ENCODE data around the gene TMEM250.
"Not testable (repeated sequence)": the region's sequence is repeated elsewhere in the genome, so short reads cannot be mapped to it uniquely, and the experiment has no call there.

The TMEM250 gene, protein sequence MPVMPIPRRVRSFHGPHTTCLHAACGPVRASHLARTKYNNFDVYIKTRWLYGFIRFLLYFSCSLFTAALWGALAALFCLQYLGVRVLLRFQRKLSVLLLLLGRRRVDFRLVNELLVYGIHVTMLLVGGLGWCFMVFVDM

DNA sequence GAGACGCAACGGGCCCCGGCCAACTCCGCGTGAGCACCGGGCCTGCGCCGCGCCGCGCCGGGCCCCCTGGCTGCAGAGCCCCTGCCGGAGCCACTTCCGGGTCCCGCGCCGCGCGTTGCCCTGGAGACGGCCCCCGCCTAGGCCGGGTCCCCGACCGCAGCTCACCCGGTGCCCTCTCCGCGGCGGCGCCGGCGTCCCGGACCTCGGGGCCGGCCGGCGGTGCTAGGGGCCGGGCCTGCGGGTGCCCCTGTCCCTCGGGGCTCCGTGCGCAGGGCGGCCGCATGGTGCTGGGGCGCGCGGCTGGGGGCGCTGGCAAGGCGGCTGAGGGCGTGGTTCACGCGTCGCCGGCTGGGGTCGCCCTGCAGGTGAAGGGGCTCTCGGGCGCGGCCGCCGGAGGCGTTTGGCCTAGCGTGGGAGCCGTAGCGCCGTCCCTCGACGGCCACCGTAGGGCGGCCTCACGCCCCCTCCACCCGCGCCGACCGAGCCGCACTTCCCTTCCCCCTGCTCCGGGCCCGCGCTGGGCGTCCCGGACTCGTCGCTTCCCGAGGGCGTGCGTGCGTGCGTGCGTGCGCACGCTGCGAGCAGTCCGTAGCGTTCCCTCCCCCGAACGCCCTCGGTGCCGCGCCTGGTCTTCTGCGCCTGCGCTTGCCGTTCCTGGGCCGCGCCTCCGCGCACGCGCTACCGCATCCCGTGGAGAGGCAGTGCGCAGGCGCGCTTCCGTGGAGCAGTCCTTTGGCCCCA is at the start of gene TMEM250:
Gene TMEM250, minus strand, starts transcription at position 556 of the 741 bp plus-strand sequence. CDS start 1,975 bp downstream, outside the sequence.
- peak; percentile 96 for DNase-seq (ENCODE audit: low read depth)

GRCh38 chr9:136163248-136163850 is 44.7 kb upstream of the TMEM250 start:
- no peak for DNase-seq (ENCODE audit: low read depth)

DNA sequence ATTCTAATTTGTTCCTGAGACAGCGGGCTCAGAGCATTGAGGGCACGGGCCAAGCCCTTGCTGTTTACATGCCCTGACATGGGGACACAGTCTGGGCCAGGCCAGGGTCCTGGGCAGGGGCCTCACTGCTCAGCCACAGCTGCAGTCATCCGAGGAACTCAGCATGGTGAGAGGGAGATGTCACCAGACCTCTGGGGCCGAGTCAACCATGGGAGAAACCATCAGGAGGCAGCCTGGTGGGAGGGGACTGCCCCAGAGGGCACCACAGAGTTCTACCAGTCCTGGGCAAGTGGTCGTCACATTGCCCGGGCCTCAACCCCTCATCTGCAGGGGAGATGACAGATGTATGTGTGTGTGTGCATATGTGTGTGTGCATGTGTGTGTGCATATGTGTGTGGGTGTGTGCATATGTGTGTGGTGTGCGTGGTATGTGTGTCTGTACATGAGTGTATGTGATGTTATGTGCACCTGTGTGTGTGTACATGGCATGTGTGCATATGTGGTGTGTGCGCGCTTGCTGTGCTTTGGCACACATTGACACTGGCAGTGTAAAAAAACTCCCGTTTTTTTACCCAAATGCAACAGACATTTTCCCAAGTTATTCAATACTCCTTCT is 42.4 kb upstream of the TMEM250 start:
- DNase-seq (ENCODE audit: low read depth) = no peak

GRCh38 chr9:136160381-136160841 is 41.7 kb upstream of the TMEM250 start:
- no peak for DNase-seq (ENCODE audit: low read depth)

DNA sequence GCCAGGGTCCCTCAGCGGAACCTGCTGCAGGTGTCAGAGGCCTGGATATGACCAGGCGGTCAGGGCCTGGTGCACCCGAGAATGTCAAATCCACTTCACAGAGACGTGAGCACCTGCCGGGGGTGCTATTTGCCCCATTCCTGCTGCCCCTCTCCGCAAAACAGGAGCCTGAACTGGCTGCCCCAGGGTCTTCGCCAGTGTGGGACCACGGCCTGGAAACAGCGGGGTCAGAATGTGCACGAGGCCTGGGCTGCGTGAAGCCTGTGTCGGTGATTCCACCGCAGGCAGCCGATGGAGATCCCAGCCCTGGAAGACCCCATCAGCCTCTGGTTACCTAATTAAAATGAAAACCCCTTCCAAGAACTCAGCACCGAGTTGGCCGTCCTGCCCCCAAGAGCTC is 41.2 kb upstream of the TMEM250 start:
- no peak for DNase-seq (ENCODE audit: low read depth)

DNA sequence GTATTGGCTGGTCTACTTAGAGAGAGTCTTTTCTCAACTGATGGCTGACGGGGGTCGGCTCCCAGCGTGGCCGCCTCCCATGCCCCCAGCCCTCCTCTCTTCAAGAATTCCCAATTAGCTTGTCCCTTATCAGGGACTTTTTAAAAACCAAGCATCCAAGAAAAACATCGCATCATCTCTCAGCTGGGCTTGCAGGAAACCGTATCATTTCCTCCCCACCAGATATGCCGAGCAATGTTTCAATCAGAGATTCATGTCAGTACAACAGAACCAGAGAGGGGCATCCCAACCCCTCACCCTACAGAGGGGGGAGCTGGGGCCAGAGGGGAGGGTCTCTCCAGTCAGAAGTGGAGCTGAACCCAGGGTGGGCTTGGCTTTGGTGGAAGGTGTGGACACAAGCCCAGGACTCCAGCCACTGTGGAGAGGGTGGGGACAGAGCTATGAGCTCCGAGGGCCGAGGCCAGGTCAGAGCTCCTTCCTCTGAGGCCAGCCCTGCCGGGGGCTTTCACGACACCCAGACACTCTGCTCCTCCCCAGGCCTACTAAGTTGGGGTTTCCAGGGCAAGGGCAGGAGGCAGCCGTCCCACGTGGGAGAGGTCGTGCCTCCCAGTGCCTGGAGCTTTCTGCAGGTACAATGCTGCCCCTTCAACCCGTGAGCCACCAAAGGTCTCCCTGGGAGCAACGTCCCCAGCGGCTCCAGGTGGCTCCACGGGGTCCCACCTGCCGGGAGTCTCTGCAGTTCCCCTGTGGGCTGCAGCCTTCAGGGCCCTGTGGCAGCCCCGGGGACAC is 39.0 kb upstream of the TMEM250 start:
- no peak for DNase-seq (ENCODE audit: low read depth)

GRCh38 chr9:136156209-136157120 is 37.8 kb upstream of the TMEM250 start:
- DNase-seq (ENCODE audit: low read depth) = no peak

DNA sequence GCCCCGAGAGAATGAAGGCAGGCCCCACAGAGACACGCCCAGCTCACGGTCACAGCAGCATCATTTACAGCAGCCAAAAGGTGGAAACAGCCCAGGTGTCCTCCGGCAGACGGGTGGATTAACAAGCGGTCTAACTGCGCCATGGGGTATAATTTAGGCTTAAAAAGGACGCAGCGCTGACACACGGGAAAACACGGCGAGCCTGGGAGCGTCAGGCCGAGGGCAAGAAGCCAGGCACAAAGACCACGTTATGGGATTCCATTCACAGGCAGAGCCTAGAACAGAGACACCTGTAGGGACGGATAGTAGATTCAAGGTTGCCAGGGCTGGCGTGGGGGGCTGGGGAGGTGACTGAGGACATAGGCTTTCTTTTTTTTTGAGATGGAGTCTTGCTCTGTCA is 36.9 kb upstream of the TMEM250 start:
- DNase-seq (ENCODE audit: low read depth) = no peak

DNA sequence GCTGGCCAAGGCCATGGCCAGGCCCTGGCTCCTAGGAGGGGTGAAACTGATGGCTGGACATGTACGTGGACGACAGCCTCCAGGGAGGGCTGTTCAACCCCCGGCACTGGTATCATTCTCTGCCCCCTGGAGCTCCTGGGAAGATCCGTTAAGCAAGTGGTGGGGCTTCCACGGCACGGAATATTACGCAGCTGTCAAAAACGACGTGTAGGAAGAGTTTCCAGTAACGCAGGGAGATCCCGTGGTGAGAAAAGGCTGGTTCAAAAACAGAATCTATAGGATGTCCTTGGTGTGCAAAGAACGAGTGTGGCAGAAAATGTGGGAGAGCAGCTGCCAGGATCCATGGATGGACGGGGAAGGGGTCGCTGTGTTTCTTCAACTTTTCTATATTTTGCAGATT is 36.3 kb upstream of the TMEM250 start:
- no peak for DNase-seq (ENCODE audit: low read depth)

- no peak for DNase-seq (ENCODE audit: low read depth)
These were observed 34.8 kb upstream of the TMEM250 start for GRCh38 chr9:136153381-136154065.

DNA sequence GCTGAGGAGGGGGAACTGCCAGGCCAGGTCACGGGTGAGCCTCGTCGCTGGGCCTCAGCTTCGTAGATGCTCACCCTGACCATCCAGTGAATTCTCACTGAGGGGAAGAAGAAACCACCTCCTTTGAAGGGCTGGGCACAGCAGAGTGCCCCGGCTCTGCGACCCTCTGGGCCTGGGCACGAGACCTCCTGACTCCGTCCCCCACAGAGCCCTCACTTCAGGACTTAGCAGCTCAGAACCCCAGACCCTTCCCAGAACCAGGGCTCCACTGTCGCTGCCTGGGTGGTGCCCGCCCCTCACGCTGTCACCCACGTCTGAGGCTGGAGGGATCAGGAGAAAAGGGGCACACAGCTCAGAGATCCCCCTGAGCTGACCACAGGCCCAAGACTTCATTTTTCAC is 34.3 kb upstream of the TMEM250 start:
- no peak for DNase-seq (ENCODE audit: low read depth)

GRCh38 chr9:136152543-136152866 is 33.8 kb upstream of the TMEM250 start:
- no peak for DNase-seq (ENCODE audit: low read depth)

- no peak for DNase-seq (ENCODE audit: low read depth)
These were observed 33.3 kb upstream of the TMEM250 start for GRCh38 chr9:136151848-136152542.

- DNase-seq (ENCODE audit: low read depth) = no peak
These were observed 32.6 kb upstream of the TMEM250 start for GRCh38 chr9:136151214-136151804.

DNA sequence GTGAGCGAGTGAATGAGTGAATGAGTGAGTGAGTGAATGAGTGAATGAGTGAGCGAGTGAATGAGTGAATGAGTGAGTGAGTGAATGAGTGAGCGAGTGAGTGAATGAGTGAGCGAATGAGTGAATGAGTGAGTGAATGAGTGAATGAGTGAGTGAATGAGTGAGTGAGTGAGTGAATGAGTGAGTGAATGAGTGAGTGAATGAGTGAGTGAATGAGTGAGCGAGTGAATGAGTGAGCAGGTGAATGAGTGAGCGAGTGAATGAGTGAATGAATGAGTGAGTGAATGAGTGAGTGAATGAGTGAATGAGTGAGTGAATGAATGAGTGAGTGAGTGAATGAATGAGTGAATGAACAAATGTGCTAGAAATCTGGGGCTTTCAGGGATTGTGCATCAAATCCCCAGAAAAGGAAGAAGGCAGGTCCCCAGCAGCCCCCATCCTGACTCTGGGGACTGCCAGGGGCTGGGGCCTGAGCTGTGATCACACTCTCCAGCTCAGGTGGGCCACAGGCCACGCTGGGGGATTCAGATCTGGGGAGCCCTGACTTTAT is 32.1 kb upstream of the TMEM250 start:
- DNase-seq (ENCODE audit: low read depth) = not testable (repeated sequence)

- no peak for DNase-seq (ENCODE audit: low read depth)
These were observed 31.2 kb upstream of the TMEM250 start for GRCh38 chr9:136149853-136150252.

DNA sequence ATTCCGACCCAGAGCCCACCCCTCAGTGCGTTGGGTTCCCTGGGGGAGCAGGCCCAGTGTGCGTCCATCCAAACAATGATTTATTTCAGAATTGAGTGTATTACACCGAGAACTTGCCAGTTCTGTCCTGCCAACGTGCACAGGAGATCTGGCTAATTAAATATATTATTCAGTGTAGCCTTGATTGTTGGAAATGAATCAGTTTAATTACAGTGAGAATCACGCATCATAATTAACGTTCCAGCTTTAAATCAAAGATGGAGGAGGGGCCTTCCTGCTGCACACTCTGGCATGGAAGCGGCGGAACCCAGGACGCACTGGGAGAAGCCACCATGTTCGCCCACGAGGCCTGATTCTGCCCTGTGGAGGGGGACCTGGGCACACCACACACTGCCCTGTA is 30.7 kb upstream of the TMEM250 start:
- DNase-seq (ENCODE audit: low read depth) = no peak

DNA sequence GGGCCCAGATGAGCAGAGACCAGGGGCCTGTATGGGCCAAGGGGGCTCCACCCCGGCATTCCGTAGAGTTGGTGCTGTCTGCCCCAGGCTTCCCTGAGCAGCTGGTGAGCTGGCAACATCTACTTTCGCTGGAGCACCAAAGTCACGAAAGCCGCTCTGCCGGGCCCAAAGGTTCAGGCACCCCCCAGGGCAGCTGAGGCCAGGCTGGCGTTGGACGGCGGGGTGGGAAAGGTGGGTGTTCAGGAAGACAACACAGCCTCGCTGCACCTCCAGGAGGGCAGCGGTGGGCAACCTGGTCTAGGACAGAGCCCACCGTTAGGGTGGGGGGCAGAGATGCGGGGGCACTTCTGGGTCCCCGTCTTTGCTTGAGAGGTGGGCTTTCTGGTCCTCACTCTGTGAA is 30.1 kb upstream of the TMEM250 start:
- DNase-seq (ENCODE audit: low read depth) = no peak

Data from activated T-cell treated with anti-CD3 and anti-CD28 coated beads for 24 hours (primary cell).